Stimulated activated CD4-positive, alpha-beta T cell treated with anti-CD3 and anti-CD28 coated beads, Interleukin-4, amount 100 ng/mL, for 1 hour (primary cell): ENCODE measurements around the gene DKKL1.

Source experiments
- DNase-seq: peaks from one replicate; pipeline ENCODE4 v3.0.0-alpha.2; 2020

The DKKL1 gene

GRCh38 chr19:49338691-49339300 is 24.9 kb upstream of the DKKL1 start:
- DNase-seq, result peak; percentile 31

- no peak for DNase-seq
Measured at GRCh38 chr19:49339301-49340068, 24.2 kb upstream of the DKKL1 start.

- no peak for DNase-seq
Measured at GRCh38 chr19:49340069-49340864, 23.4 kb upstream of the DKKL1 start.

GRCh38 chr19:49340865-49341718 is 22.6 kb upstream of the DKKL1 start:
- no peak for DNase-seq

GRCh38 chr19:49342291-49342721 is 21.4 kb upstream of the DKKL1 start:
- DNase-seq, result no peak

- DNase-seq, result no peak
Measured at GRCh38 chr19:49343123-49343522, 20.6 kb upstream of the DKKL1 start.

- DNase-seq, result no peak
Measured at GRCh38 chr19:49344505-49345423, 18.9 kb upstream of the DKKL1 start.

- DNase-seq, result no peak
Measured at GRCh38 chr19:49347191-49347590, 16.5 kb upstream of the DKKL1 start.

GRCh38 chr19:49347835-49348234 is 15.8 kb upstream of the DKKL1 start:
- DNase-seq, result no peak

GRCh38 chr19:49348305-49349189 is 15.1 kb upstream of the DKKL1 start:
- DNase-seq, result no peak

- no peak for DNase-seq
Measured at GRCh38 chr19:49349567-49349966, 14.1 kb upstream of the DKKL1 start.

- DNase-seq, result no peak
Measured at GRCh38 chr19:49355909-49356353, 7.7 kb upstream of the DKKL1 start.

- DNase-seq, result no peak
Measured at GRCh38 chr19:49356382-49356781, 7.3 kb upstream of the DKKL1 start.

- DNase-seq, result no peak
Measured at GRCh38 chr19:49357186-49357585, 6.5 kb upstream of the DKKL1 start.

- DNase-seq, result no peak
Measured at GRCh38 chr19:49359851-49360820, 3.5 kb upstream of the DKKL1 start.

- DNase-seq, result peak; percentile 20
Measured at GRCh38 chr19:49361438-49362047, 2.1 kb upstream of the DKKL1 start.

GRCh38 chr19:49362048-49362928 is 1.4 kb upstream of the DKKL1 start, which contains the start of gene TEAD2:
Gene TEAD2 (minus strand): TSS chr19:49362416. CDS start chr19:49360075, 2,341 bp downstream.
- DNase-seq, result peak; percentile 23

- DNase-seq, result no peak
Measured at GRCh38 chr19:49362929-49363267, 779 bp upstream of the DKKL1 start.
